GM18520 (cell line): ENCODE data around the gene TTC8.
"Not testable (repeated sequence)": the region's sequence is repeated elsewhere in the genome, so short reads cannot be mapped to it uniquely, and the experiment has no call there.

Experiments
- ATAC-seq: cut with Tn5 transposase; IDR thresholded peaks from one replicate; pipeline ENCODE4 v1.9.1; 2021; ENCODE audit not compliant: unreplicated experiment

Gene TTC8

GRCh38 chr14:88824314-88825077 is at the start of gene TTC8:
TSS of gene TTC8 (plus strand) at chr14:88824651. CDS start at chr14:88824708, 57 bp downstream.
- peak; percentile 92 for ATAC-seq

DNA sequence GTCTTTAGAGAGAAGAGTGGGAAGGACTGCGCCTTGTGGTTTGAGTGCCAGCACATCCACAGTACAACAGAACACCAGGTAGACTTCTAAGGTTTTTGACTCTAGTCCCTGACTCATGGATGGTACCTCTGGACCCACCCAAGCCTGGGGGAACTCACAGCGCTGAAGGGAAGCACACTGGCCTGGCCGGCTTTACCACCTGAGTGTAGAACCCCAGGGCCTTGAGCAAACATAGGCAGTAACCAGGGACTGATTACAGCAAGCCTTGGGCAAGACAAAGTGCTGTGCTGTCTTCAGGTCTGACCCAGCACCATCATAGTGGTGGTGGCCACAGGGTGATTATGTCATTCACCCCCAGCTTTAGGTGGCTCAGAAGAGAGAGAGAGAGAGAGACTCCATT is 48.9 kb upstream of the TTC8 start:
- ATAC-seq, result no peak

- no peak for ATAC-seq
These were observed 38.5 kb upstream of the TTC8 start for GRCh38 chr14:88785911-88786310.

- no peak for ATAC-seq
These were observed 37.7 kb upstream of the TTC8 start for GRCh38 chr14:88786715-88787114.

DNA sequence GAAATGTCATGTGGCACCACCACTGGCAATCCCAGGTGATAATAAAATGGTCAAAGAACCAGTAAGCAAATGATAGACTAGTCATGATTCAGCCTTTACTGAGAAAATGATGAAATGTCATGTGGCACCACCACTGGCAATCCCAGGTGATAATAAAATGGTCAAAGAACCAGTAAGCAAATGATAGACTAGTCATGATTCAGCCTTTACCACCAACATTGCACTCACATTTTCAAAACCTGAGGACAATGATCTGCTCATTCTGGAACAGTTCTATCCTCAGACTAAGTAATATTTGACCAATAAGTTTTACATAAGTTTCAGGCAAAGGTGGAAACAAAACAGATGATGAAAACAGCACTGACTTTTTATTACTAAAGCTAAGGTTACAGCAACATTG is 34.9 kb upstream of the TTC8 start:
- not testable (repeated sequence) for ATAC-seq

- no peak for ATAC-seq
These were observed 33.8 kb upstream of the TTC8 start for GRCh38 chr14:88790501-88791251.

DNA sequence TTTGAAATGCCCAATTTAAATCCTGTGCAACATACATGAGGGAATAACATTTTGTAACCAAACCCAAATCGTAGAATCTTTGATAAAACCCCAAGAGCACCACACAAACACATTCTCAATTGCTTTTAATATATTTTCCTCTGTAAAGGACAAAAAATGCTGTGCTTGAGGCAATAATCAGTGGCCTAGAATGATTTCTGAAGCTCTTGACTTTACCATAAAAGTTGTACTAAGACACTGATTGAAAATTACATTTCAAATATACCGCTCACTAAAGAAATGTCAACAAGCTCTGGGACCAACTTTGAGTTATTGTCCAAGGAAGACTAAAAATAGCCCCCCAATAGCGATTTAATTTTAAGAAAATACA is 33.2 kb upstream of the TTC8 start:
- no peak for ATAC-seq

GRCh38 chr14:88791629-88792472 is 32.6 kb upstream of the TTC8 start:
- ATAC-seq, result no peak

GRCh38 chr14:88792473-88793258 is 31.8 kb upstream of the TTC8 start, which contains the start of gene EML5:
TSS of gene EML5 (minus strand) at chr14:88792953. CDS start at chr14:88792503, 450 bp downstream.
- ATAC-seq, result peak; percentile 85

DNA sequence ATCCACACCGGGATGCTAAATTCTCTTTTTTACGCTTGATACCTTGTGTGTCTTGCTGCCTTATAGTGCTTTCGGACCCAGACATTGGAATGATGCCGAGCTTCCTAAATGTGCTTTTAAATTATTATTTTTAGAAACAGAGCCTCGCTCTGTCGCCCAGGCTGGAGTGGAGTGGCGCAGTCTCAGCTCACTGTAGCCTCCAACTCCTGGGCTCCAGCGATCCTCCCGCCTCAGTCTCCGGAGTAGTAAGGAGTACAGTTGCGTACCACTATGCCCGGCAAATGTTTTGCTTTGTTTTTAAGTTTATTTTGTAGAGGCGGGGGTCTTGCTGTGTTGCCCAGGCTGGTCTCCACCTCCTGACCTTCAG is 31.2 kb upstream of the TTC8 start:
- no peak for ATAC-seq

DNA sequence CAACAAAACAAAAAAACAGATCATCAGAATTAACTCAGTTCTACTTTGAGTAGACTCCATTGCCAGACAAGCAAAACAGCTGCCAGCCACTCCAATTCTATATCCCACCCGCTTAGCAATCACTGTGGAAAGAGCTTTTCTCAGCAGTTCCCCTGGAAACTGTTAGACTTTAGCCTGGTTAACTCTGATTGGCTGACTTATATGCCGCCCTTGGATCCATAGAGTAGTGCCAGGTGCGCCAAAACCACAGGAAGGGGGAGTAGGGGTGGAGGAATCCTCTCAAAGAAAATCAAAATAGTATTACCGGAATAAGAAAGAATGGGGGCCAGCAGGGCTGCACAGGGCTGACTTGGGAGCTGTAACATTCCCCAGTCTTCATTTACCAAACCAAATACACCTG is 26.3 kb upstream of the TTC8 start:
- no peak for ATAC-seq

DNA sequence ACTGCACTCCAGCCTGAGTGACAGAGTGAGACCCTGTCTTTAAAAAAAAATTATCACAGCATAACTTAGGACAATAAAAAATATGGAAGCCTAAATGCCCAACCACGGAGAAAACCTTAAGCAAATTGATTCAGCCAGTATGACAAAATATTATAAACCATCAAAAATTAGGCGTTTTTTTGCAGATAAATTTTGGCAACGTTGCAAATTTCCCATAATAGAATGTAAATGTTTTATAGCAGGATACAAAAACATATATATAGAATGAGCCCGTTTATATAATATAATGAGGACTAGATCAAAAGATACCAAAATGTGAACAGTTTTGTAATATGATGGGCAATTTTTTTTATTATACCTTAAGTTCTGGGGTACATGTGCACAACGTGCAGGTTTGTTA is 24.9 kb upstream of the TTC8 start:
- ATAC-seq, result no peak

- ATAC-seq, result no peak
These were observed 21.9 kb upstream of the TTC8 start for GRCh38 chr14:88802596-88802995.

DNA sequence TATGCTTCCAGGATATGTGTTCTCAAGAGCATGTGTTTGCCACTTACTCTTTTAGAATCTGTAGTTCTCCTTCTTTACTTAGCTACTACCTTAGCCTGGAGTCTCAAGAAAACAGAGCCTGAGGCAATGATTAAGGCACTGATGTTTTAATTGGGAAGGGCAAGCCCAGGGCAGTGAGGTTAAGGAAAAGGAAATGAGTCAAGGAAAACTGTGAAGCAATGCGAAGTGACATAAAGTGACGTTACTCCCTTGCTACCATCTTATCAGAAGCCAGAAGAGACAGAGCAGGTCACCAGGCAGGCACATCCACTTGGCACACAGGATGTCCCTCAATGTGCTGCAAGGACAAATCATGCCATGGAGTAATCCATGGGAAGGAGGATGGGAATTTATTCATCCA is 20.4 kb upstream of the TTC8 start:
- no peak for ATAC-seq

DNA sequence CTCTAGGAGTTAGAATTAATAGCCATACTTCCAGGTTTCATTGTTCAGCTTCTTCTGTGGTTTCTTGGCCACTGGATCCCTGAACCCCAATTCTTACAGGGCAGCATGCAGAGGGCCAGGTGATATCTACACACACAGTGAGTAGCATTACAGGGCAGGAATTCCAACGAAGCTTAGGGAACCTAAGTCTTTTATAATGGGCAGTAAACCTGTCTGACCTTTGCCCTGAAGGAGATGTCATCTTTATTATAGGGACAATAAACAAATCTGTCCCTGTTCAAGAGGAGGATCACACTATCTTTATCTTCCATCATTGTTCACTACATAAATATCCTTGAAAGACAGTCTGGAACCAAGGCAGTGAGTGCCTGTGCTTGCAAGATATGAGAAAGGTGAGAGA is 20.0 kb upstream of the TTC8 start:
- no peak for ATAC-seq

GRCh38 chr14:88808359-88808758 is 16.1 kb upstream of the TTC8 start:
- no peak for ATAC-seq

- ATAC-seq, result no peak
These were observed 8.5 kb upstream of the TTC8 start for GRCh38 chr14:88815980-88816379.

- ATAC-seq, result no peak
These were observed 6.4 kb upstream of the TTC8 start for GRCh38 chr14:88818018-88818417.

- not testable (repeated sequence) for ATAC-seq
These were observed 4.8 kb upstream of the TTC8 start for GRCh38 chr14:88819674-88820073.

DNA sequence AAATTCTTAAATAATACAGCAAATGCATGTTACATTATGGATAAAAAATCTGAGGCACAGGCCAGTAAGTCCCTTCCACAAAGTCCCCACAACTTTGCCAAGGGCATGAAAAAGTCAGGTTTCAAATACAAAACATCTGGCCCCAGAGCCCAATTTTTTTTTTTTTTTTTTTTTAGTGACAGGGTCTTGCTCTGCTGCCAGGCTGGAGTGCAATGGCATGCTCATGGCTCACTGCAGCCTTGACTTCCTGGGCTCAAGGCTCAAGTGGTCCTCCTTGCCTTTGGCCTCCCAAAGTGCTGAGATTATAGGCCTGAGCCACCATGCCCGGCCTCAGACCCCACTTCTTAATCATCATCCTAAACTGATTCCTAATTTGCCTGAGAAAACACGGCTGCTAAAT is 3.1 kb upstream of the TTC8 start:
- ATAC-seq, result no peak

DNA sequence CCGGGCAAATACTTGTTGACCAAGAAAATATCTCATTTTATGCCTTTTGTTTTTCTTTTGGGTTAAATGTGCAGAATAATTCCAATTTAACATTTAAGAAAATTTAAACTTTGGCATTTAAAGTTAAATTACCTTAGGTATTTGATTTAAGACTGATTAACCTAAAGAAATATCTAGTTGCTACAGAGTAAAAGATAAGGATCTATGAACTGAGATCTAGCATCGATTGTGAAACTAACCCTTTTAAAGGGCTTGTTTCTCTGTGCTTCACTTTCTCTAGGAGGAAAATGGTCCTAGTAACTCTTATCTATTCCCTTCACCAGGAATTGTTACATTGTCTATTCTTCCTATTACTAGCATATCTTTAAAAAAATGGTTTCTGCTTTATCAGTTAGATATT is 2.6 kb upstream of the TTC8 start:
- ATAC-seq, result no peak
